ENCODE measurements around the gene PDE6A. TPM values are rescaled to one million over a fixed set of nuclear protein-coding genes. Genes with fewer than 3 reads are reported as not detected.

The PDE6A gene
- total and polyA plus RNA-seq, 9 of the 15 experiments (the other 6 are each of a cell fraction or from before 2014, with no cell fraction given): 0.01 to 0.04 (median 0.01) TPM; not detected in 6

DNA sequence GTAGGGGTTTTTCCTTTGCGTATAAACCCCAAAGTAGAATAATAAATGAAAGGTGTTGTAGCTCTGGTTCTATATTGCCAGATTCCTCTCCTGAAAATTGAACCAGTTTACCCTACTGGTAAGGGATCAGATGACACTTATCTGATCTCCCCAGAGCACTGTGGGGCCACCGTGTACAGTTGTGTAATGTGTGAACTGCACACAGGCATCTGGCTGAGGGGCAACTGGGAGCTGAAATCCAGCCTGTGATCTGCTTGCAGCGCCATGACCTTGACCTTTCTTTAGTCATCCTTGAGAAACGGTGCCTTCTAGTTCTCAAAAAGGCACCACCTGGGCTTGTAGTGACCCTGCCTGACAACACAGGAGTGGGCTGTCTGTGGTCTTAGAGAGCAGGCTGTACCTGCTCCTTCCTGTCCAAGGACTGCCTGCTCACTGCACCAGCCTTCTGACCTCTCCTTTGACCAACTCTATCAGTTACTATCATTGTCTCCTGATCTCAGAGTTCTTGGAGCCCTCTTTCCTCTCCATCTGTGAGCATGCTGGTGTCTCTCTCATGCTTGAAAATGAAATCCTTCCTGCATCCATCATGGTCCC is 40.2 kb downstream of the PDE6A start (continued):
- TF ChIP-seq COPS2 (conservative IDR thresholded peaks at IDR 0.05): no peak
- no peak for TF ChIP-seq GMEB1 (CRISPR knock-in tag; IDR thresholded peaks at IDR 0.05)
- TF ChIP-seq, protein P1, sequence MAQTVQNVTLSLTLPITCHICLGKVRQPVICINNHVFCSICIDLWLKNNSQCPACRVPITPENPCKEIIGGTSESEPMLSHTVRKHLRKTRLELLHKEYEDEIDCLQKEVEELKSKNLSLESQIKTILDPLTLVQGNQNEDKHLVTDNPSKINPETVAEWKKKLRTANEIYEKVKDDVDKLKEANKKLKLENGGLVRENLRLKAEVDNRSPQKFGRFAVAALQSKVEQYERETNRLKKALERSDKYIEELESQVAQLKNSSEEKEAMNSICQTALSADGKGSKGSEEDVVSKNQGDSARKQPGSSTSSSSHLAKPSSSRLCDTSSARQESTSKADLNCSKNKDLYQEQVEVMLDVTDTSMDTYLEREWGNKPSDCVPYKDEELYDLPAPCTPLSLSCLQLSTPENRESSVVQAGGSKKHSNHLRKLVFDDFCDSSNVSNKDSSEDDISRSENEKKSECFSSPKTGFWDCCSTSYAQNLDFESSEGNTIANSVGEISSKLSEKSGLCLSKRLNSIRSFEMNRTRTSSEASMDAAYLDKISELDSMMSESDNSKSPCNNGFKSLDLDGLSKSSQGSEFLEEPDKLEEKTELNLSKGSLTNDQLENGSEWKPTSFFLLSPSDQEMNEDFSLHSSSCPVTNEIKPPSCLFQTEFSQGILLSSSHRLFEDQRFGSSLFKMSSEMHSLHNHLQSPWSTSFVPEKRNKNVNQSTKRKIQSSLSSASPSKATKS (CRISPR knock-in tag; IDR thresholded peaks at IDR 0.05): no peak
- TF ChIP-seq RCOR1 (IDR thresholded peaks at IDR 0.05; ENCODE audit: borderline replicate concordance in 1 of 2, low read depth in 2 of 2, low read length in 2 of 2): peak in 1 of 2 experiments; percentile 22; a peak in 1 of 4 replicates
- TF ChIP-seq SMAD4 (CRISPR knock-in tag; conservative IDR thresholded peaks at IDR 0.05): 0 out of 2 replicates have a peak, but pooled peaks have one; percentile 9
- TF ChIP-seq CEBPB (tag; IDR thresholded peaks at IDR 0.05): peak; percentile 48; the same call in 1 of the 2 replicates
- peak; percentile 94 for TF ChIP-seq ESRRA (IDR thresholded peaks at IDR 0.05; ENCODE audit: borderline replicate concordance, low read depth)
- TF ChIP-seq RBM34 (IDR thresholded peaks at IDR 0.05; ENCODE audit: borderline replicate concordance, insufficient read depth, low read length): no peak
- TF ChIP-seq ATF1 (CRISPR knock-in tag; IDR thresholded peaks at IDR 0.05): no peak
- TF ChIP-seq ATF1 (tag; IDR thresholded peaks at IDR 0.05): no peak
- TF ChIP-seq, protein P2, sequence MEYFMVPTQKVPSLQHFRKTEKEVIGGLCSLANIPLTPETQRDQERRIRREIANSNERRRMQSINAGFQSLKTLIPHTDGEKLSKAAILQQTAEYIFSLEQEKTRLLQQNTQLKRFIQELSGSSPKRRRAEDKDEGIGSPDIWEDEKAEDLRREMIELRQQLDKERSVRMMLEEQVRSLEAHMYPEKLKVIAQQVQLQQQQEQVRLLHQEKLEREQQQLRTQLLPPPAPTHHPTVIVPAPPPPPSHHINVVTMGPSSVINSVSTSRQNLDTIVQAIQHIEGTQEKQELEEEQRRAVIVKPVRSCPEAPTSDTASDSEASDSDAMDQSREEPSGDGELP (CRISPR knock-in tag; IDR thresholded peaks at IDR 0.05; ENCODE audit: borderline replicate concordance): no peak
